ENCODE results near the gene BRD3OS.

BRD3OS gene

DNA sequence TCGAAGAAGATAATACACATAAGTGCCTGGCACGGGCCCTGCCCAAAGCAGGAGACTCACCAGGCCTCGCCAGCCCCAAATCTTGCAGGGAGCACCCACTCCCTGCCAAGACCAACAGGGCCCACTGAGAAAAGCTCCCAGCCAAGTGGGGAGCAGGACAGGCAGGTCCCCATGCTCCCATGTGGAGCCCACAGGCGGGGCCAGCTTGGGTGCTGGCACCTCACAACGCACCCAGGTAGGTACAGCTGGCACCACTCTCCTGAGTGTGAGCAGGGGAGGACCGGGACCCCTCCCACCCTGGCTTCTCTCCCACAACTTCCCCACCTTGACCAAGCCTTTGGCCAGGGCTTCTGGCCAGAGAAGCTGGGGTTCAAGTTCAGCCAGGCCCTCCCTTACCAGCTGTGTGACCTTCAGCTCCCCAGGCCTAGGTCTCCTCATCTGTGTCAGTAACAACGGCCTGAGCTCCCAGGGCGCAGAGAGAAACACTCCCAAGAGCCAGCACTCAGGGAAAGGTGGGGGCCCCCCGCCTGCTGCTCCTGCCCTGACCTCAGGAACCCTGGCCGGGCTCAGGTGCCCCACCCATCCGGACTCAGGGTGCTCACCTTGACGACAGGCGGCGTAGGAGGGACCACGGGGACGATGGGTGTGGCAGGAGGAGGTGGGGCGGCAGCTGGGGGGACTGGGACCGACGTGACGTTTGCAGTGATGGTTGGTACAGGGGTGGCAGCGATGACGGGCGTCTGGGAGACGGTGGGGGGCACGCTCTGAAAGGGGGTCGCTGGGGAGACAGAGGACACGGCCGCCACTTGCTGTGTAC, 24.7 kb downstream of the BRD3OS start:
- ATAC-seq (ENCODE audit: insufficient read depth, low read depth) (no peak), DNase-seq (no peak)
- H3K27ac ChIP-seq (ENCODE audit: low read length): no peak overlapping the region
- no peak overlapping the region for H3K4me2 ChIP-seq (ENCODE audit: insufficient read depth, low read length)
- no peak for TF ChIP-seq EZH2 (IDR thresholded peaks at IDR 0.05; ENCODE audit: borderline replicate concordance, low read depth, low read length, severe bottlenecking)
- TF ChIP-seq, protein P1, sequence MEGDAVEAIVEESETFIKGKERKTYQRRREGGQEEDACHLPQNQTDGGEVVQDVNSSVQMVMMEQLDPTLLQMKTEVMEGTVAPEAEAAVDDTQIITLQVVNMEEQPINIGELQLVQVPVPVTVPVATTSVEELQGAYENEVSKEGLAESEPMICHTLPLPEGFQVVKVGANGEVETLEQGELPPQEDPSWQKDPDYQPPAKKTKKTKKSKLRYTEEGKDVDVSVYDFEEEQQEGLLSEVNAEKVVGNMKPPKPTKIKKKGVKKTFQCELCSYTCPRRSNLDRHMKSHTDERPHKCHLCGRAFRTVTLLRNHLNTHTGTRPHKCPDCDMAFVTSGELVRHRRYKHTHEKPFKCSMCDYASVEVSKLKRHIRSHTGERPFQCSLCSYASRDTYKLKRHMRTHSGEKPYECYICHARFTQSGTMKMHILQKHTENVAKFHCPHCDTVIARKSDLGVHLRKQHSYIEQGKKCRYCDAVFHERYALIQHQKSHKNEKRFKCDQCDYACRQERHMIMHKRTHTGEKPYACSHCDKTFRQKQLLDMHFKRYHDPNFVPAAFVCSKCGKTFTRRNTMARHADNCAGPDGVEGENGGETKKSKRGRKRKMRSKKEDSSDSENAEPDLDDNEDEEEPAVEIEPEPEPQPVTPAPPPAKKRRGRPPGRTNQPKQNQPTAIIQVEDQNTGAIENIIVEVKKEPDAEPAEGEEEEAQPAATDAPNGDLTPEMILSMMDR (IDR thresholded peaks at IDR 0.05; ENCODE audit: borderline replicate concordance, extremely low read depth, low read length, poor library complexity, severe bottlenecking): no peak
- peaks cover 88% of the 10 kb centered on the region for H3K36me3 ChIP-seq (ENCODE audit: insufficient read depth, low read length)
- H2AFZ ChIP-seq (ENCODE audit: low read depth, low read length): no peak overlapping the region
- H3K4me1 ChIP-seq (ENCODE audit: insufficient read depth, low read length): no peaks in the 10 kb centered on the region
- peaks cover 27% of the 10 kb centered on the region for H3K79me2 ChIP-seq (ENCODE audit: insufficient read depth, low read length)
- H3K27me3 ChIP-seq (ENCODE audit: insufficient read depth, low read length, poor library complexity): no peaks in the 10 kb centered on the region
- no peak overlapping the region for H3K4me3 ChIP-seq (ENCODE audit: low read depth in 1 of 2, low read length in 2 of 2)
- no peak overlapping the region for H3K9ac ChIP-seq (ENCODE audit: low read depth, low read length)
- no peaks in the 10 kb centered on the region for H3K9me3 ChIP-seq (ENCODE audit: insufficient read depth, low read length, severe bottlenecking)
- peaks cover 59% of the 10 kb centered on the region for H4K20me1 ChIP-seq (ENCODE audit: insufficient read depth, low read length)

DNA sequence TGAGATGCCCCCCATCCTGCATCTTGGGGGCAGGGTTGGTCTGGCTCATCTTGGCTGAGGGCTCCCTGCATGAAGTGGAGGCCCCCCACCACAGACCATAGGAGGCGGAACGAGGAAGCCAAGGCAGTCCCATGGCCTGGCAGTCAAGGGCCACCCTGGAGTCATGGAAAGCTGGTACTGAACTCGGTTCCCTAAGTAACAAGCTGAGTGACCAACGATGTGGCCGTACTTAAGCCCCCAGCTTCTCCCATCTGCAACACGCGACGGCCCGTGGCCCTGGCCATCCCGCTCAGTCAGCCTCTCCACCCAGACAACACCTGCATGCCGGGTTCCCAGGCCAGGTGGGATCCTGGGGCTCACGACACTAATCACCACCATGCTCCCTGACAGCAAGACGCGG, 25.4 kb downstream of the BRD3OS start:
- H3K4me2 ChIP-seq (ENCODE audit: insufficient read depth, low read length): no peak overlapping the region
- peaks cover 85% of the 10 kb centered on the region for H3K36me3 ChIP-seq (ENCODE audit: insufficient read depth, low read length)
- H4K20me1 ChIP-seq (ENCODE audit: insufficient read depth, low read length): peaks cover 61% of the 10 kb centered on the region
- peaks cover 35% of the 10 kb centered on the region for H3K79me2 ChIP-seq (ENCODE audit: insufficient read depth, low read length)
- ATAC-seq (ENCODE audit: insufficient read depth, low read depth) (no peak), DNase-seq (no peak)
- H3K27me3 ChIP-seq (ENCODE audit: insufficient read depth, low read length, poor library complexity): no peaks in the 10 kb centered on the region
- no peak overlapping the region for H3K4me3 ChIP-seq (ENCODE audit: low read depth in 1 of 2, low read length in 2 of 2)
- H3K9me3 ChIP-seq (ENCODE audit: insufficient read depth, low read length, severe bottlenecking): no peaks in the 10 kb centered on the region
- no peak overlapping the region for H3K9ac ChIP-seq (ENCODE audit: low read depth, low read length)
- H3K27ac ChIP-seq (ENCODE audit: low read length): no peak overlapping the region
- TF ChIP-seq, protein P1 (IDR thresholded peaks at IDR 0.05; ENCODE audit: borderline replicate concordance, extremely low read depth, low read length, poor library complexity, severe bottlenecking): no peak
- no peak for TF ChIP-seq EZH2 (IDR thresholded peaks at IDR 0.05; ENCODE audit: borderline replicate concordance, low read depth, low read length, severe bottlenecking)
- no peaks in the 10 kb centered on the region for H3K4me1 ChIP-seq (ENCODE audit: insufficient read depth, low read length)
- H2AFZ ChIP-seq (ENCODE audit: low read depth, low read length): no peak overlapping the region

DNA sequence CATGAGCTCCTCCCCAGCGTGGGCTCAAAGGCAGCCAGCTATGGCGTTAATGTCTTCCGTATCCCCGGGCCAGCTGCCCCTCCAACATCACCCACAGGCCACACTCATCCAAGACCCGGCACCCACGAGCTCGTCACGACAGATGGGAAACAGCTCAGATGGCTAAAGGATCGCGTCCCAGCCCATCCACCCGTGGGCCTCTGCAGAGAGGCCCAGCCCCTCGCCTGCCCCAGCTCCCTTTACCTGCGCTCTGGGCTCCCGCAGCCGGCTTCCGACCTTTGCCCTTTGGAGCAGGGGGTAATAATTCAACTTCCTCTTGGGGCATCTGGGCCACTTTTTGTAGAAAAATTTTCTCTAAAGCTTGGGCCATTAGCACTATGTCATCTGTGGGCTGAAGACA, 26.0 kb downstream of the BRD3OS start:
- ATAC-seq (ENCODE audit: insufficient read depth, low read depth) (no peak), DNase-seq (no peak)
- Histone ChIP-seq H3K9me3 (ENCODE audit: insufficient read depth, low read length, severe bottlenecking) (no peaks in the 10 kb centered on the region), H3K36me3 (ENCODE audit: insufficient read depth, low read length) (peaks cover 83% of the 10 kb centered on the region), H3K9ac (ENCODE audit: low read depth, low read length) (no peak overlapping the region), H3K4me3 (ENCODE audit: low read depth in 1 of 2, low read length in 2 of 2) (no peak overlapping the region), H3K27me3 (ENCODE audit: insufficient read depth, low read length, poor library complexity) (no peaks in the 10 kb centered on the region), H4K20me1 (ENCODE audit: insufficient read depth, low read length) (peaks cover 65% of the 10 kb centered on the region), H3K79me2 (ENCODE audit: insufficient read depth, low read length) (peaks cover 41% of the 10 kb centered on the region), H3K4me2 (ENCODE audit: insufficient read depth, low read length) (no peak overlapping the region), H3K4me1 (ENCODE audit: insufficient read depth, low read length) (no peaks in the 10 kb centered on the region), H3K27ac (ENCODE audit: low read length) (no peak overlapping the region), H2AFZ (ENCODE audit: low read depth, low read length) (no peak overlapping the region)
- no peak for TF ChIP-seq EZH2 (IDR thresholded peaks at IDR 0.05; ENCODE audit: borderline replicate concordance, low read depth, low read length, severe bottlenecking)
- TF ChIP-seq, protein P1 (IDR thresholded peaks at IDR 0.05; ENCODE audit: borderline replicate concordance, extremely low read depth, low read length, poor library complexity, severe bottlenecking): no peak
